Jurkat, Clone E6-1 (cell line): ENCODE results near the gene CYFIP1.

Experiments
- DNase-seq: peaks from one replicate; pipeline ENCODE4 v3.0.0-alpha.2; 2011; ENCODE audit warnings: low read depth, low spot score
- H3K4me3 ChIP-seq: 2 replicates; pipeline ENCODE4 v1.5.1; 2011; ENCODE audit warnings: mild to moderate bottlenecking, low read length, control low read depth, moderate library complexity

Gene CYFIP1

DNA sequence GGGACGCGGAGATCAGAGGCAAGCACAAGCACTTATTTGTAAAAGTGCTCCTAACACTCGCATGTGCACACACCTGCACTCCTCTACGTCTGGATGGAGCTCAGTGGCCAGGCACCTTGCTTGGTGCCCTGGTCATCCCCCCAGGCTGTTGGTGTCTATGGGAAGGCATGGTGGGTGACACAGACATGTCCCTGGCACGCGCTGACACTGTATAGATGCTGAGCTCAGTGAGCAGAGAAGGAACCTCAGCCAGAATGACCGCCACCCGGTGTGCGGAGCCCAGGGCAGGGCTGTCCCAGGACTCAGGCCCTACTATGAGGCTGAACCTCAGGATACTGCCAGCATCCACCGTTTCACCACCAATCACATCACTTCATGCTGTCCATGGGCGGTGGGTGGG lies 77.2 kb downstream of the CYFIP1 start:
- DNase-seq, result no peak

GRCh38 chr15:22902578-22902977 lies 77.6 kb downstream of the CYFIP1 start:
- H3K4me3 ChIP-seq, result no peak overlapping the region
- no peak for DNase-seq

More for the DNA sequence above, 77.2 kb downstream of the CYFIP1 start:
- no peak overlapping the region for H3K4me3 ChIP-seq

- H3K4me3 ChIP-seq, result no peak overlapping the region
- DNase-seq, result no peak
Measured at GRCh38 chr15:22902046-22902445, 78.1 kb downstream of the CYFIP1 start.

DNA sequence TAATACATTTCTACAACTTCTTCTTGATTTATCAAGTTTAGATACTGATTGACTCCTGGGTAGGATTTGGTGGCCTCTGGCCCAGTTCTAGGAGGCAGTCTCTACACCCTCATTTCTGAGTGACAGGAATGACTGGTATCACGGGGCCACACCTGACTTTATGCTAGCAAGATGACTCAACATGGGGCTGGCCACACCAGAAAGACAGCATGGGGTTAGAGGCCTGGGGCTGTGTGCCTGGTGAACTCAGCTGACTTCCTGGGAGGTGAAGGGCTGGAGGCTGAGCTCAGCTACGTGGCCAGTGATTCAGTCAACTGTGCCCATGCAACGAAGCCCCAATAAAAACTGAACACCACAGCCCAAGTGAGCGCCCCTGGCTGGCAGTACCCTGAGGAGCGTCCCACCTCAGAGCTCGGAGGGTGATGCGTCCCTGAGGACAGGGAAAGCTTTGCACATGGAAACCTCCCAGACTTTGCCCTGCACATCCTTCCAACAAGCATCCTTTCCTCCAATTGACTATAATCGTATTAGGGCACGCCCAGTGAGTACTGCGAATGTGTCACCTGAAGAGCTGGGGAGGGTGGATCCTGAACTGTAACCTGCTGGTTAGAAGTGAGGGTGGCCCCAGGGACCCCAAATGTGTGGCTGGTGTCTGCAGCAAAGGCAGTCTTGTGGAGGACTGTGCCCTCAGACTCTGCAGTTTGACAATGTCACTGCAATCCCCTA lies 84.5 kb downstream of the CYFIP1 start:
- no peak for DNase-seq

DNA sequence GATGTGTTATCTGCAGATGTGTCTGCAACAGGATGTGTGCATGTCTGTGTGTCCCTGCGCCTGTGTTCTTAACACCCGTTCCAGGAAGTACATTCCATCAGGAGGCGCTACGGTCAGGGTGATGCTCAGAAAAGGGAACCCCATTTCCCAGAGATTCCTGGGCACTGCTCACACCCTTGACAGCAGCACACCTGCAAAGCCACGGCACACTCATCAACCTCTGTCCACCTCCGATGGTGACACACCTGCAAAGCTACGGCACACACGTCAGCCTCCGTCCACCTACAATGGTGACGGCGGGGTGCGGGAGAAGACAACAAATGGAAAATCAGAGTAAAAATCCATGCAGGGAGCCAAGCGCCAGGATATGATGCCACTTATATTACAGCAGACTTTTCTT lies 86.3 kb downstream of the CYFIP1 start:
- DNase-seq, result peak; percentile 26
- H3K4me3 ChIP-seq, result no peak overlapping the region

More for the DNA sequence above, 84.5 kb downstream of the CYFIP1 start:
- H3K4me3 ChIP-seq, result no peak overlapping the region

DNA sequence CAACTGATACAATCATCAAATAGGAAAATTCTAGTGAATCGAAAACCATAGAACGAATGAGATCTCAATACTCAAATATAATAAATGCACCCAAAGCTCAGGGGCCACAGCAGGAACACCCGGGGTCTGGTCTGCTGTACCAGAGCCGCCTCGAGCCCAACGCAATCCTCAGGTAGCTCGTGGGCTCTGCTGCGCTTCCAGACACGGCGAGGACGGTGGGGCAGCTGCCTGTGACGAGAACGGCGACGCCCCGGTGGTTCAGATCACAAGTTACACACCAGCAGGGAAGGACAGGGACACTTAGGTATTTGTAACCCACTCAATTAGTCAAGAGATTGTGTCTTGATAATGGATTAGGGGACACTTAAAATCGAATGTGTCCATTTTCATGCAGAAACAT lies 87.1 kb downstream of the CYFIP1 start:
- H3K4me3 ChIP-seq, result no peak overlapping the region
- DNase-seq, result no peak

GRCh38 chr15:22892333-22892732 lies 87.8 kb downstream of the CYFIP1 start:
- no peak for DNase-seq
- H3K4me3 ChIP-seq, result no peak overlapping the region

DNA sequence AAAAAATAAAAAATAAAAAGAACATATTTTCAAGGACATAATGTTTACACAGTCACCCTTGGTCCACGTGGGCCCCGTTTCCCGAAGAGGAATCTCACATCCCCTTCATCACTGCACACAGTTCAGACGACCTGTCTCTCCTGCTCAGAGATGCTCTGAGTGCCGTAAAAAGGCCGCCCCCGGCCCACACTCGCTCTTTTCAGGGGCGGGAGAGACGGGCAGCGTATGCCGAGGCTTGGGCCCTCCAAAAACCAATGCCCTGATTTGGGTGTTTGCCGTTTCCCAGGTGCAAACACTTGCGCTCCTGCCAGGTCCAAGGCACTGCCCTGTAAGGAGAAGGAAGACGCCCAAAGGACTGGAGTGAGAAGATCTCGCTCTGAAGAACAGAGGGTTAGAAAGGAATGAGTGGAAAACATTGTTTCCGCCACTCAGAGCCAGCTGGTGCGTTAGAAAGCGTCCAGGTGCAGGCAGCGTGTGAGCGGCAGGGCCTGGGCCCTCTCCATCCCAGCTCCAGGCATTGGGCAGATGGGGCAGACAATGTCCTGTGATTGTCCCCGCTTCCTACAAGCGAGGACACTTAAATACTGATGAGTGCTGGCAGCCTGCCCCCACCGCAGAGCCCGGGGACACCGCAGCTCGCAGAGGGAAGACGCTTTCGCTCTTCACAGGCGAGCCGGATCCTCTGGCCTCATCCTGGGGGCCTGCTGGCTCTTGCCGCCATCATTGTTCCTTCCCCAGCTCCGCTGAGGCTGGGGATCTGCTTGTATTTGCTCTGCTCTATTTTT lies 88.5 kb downstream of the CYFIP1 start:
- H3K4me3 ChIP-seq, result no peak overlapping the region
- no peak for DNase-seq

DNA sequence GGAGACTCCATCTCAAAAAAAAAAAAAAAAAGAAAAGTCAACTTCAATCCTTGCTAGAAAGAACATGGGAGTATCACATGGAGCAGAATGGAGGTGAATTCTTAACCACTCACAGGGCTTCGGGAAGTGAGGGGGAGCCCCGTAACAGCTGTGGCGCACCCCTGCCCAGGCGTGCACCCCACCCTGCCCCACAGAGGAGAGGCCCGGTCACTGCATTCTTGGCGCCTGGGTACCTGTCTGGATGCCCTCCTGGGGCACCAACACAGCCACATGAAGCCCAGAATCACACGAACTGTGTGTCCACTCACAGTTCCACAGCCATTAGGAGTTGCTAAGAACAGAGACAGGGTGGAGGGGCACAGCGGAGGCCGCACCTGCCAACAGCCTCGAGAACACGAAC lies 89.9 kb downstream of the CYFIP1 start:
- no peak overlapping the region; the same call in 1 of the 2 replicates for H3K4me3 ChIP-seq
- peak; percentile 24 for DNase-seq

DNA sequence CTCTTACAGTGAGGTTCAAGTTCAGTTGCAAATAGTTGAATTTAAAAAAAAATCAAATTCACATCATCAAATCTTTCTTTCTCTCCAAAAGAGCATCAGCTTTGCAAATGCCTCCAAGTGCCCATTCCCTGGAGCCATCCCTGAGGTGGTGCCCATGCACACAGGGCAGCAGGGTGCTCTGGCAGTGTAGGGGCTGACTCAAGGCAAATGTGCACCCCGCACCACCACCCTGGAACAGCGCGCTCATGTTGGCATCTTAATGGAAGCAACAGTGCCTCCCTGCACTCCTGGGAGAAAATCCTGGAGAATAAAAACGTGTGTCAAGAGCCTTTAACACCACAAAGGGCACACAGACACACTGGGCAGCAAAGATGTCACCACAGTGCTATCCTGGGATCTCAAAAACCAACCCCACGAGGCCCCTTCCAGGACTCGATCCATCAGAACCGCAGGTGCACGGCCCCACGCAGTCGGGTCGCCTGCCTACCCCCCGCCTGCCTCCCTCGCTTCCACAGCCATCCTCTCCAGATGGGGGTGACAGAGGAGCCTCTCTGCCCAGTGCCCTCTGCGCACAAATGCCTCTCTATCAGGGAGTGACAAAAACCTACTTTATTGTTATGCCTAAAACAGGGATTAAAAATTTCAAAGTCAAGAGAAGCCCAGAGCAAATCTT lies 90.9 kb downstream of the CYFIP1 start:
- no peak for DNase-seq
- no peak overlapping the region for H3K4me3 ChIP-seq

- no peak overlapping the region for H3K4me3 ChIP-seq
- no peak for DNase-seq
Measured at GRCh38 chr15:22888120-22888859, 91.9 kb downstream of the CYFIP1 start.

DNA sequence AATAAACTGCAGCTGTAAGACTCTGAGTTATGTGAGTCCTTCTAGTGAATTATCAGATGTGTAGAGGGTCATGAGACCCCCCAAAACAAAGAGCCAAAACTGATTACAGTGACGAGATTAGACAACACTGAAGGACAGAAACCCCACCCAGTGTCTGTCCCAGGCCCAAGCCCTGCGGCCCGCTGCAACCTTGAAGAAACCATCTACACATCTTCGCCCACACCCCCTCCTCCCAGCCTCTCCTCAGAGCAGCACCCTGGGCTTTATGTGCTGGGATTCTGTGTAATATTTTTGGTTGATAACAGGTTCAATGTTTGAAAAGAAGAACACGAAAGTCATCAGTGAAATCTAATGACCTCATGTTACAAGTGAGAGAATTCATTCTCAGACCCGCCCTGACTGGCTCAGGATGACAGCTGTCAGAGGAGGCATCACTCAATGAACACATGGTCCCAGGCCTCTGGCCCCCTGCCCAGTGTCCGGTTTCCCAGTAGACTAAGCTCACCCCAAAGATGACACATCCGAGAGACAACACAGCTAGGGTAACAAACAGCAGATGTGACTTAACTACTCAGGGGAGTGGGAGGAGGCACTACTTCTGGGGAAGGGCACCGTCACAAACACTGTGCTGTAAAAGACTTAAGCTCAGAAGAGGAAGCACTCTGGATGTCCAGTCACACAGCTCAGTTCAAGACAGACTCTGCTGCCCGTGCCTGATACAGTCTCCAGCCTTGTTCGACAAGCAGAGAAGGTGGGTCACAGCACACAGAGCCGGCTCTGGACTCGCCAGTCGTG lies 92.8 kb downstream of the CYFIP1 start:
- H3K4me3 ChIP-seq, result no peak overlapping the region
- DNase-seq, result no peak

GRCh38 chr15:22885120-22885519 lies 95.0 kb downstream of the CYFIP1 start:
- H3K4me3 ChIP-seq, result no peak overlapping the region
- DNase-seq, result no peak

- no peak overlapping the region for H3K4me3 ChIP-seq
- no peak for DNase-seq
Measured at GRCh38 chr15:22884344-22884743, 95.8 kb downstream of the CYFIP1 start.

DNA sequence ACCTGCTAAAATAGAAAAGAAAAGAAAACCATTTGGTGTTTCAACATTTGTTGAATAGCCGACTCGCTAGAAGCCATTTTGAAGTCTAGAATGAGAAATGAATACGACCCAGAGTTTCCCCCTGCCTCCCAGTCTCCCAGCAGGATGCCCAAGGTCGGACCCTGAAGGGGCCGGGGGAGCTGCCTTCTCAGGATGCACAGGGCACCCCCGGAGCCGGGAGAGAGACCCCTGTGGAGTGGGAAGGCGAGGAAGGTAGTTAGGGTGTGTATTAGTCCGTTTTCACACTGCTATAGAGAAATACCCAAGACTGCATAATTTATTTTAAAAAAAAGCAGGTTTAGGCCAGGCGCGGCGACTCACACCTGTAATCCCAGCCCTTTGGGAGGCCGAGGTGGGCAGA lies 97.0 kb downstream of the CYFIP1 start:
- DNase-seq, result no peak

DNA sequence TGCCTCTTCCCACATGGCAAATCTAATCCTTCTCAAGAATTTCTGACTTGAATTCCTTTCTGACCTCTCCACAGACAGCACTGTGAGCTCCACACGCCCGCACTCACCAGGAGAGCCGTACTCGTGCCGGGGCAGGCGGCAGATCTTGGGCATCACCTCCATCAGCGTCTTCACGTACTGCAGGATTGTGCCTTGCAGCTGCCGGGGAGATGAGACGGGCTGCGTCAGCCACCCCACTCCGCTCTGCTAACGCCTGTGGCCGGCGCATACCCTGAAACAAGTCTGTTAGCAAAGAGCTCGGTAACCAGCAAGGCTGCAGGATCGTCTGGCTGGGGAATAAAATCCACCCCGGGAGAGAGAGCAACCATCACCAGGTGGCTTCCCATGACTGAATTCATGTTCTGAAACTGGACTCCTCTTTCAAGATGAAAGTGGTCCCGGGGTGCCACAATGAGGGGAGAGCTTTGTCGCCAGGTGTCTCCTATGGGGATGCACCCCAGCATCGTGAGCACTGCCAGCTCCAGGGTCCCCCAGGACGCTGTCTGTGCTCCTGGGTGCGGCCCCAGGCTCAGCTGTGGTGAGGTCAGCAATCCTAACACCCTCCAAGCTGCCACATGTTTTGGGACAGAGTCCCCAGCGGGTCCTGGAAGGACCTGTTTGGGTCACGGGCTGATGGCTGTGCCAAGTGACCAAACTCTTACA lies 98.3 kb downstream of the CYFIP1 start:
- no peak for DNase-seq
- H3K4me3 ChIP-seq, result no peak overlapping the region

More for the DNA sequence above, 97.0 kb downstream of the CYFIP1 start:
- no peak overlapping the region for H3K4me3 ChIP-seq

GRCh38 chr15:22880981-22881738 lies 99.0 kb downstream of the CYFIP1 start:
- no peak for DNase-seq
- no peak overlapping the region for H3K4me3 ChIP-seq
